NB4 (cell line): ENCODE results near the gene TRAPPC8.

Experiments
- MYC ChIP-seq: IDR thresholded peaks from 2 replicates; pipeline ENCODE4 v1.6.1; 2011; ENCODE audit warnings: low read depth, low read length
- POLR2A ChIP-seq: IDR thresholded peaks from 2 replicates; pipeline ENCODE4 v1.6.1; 2011; ENCODE audit warnings: mild to moderate bottlenecking; ENCODE audit not compliant: insufficient read length; ENCODE audit errors: extremely low read depth
- TF ChIP-seq, protein P1 (sequence below): IDR thresholded peaks from one replicate; pipeline ENCODE4 v1.5.1; 2012; ENCODE audit warnings: low read depth, low read length
- TF ChIP-seq, protein P2 (sequence below): IDR thresholded peaks from 2 replicates; pipeline ENCODE4 v1.6.1; 2011; ENCODE audit warnings: low read depth, low read length

DNA sequence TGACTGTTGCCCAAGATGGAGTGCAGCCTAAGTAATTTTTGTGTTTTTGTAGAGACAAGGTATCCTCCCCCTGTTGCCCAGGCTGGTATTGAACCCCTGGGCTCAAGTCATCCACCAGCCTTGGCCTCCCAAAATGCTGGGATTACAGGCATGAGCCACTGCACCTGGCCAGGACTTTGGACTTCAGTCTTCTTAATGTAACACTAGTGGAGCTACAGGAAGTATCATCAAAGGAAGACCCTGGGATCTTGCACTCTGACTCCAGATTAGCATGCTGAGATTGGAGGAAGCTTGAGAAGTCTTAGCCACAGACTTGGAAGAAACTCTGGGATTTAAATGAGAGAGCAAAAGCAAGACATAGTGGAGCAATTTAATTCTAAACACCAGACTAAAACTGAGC is 37.9 kb upstream of the TRAPPC8 start:
- TF ChIP-seq, protein P1, sequence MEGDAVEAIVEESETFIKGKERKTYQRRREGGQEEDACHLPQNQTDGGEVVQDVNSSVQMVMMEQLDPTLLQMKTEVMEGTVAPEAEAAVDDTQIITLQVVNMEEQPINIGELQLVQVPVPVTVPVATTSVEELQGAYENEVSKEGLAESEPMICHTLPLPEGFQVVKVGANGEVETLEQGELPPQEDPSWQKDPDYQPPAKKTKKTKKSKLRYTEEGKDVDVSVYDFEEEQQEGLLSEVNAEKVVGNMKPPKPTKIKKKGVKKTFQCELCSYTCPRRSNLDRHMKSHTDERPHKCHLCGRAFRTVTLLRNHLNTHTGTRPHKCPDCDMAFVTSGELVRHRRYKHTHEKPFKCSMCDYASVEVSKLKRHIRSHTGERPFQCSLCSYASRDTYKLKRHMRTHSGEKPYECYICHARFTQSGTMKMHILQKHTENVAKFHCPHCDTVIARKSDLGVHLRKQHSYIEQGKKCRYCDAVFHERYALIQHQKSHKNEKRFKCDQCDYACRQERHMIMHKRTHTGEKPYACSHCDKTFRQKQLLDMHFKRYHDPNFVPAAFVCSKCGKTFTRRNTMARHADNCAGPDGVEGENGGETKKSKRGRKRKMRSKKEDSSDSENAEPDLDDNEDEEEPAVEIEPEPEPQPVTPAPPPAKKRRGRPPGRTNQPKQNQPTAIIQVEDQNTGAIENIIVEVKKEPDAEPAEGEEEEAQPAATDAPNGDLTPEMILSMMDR: no peak
- TF ChIP-seq POLR2A (no peak), MYC (no peak)
- TF ChIP-seq, protein P2, sequence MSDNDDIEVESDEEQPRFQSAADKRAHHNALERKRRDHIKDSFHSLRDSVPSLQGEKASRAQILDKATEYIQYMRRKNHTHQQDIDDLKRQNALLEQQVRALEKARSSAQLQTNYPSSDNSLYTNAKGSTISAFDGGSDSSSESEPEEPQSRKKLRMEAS: no peak
